Heart left ventricle (tissue), 16 donors: Measurements from ENCODE around the gene PRKAR1B. TPM values are rescaled to one million over a fixed set of nuclear protein-coding genes. Genes with fewer than 3 reads are reported as not detected.

ENCODE experiments used
- ATAC-seq, 4 donors: fragments of 200-7000 bp; cut with Tn5 transposase; one replicate each; pipeline ENCODE4 v1.9.1; 2020 to 2022; ENCODE audit warnings: moderate library complexity in 4 of 4, mild to moderate bottlenecking in 3 of 4, moderate number of reproducible peaks in 1 of 4
- DNase-seq, 5 donors: peaks; one replicate each; pipeline ENCODE4 v3.0.0-alpha.2; 2020
- H3K27ac ChIP-seq, 12 donors: fragments of 200-600 bp; sonication (generic) in 4 of 12; one replicate each; pipeline versions ENCODE4 v1.5.0 to v1.8.0; 2016 to 2022; ENCODE audit warnings: mild to moderate bottlenecking in 2 of 12
- H3K27me3 ChIP-seq, 9 donors: fragments of 200-600 bp; sonication (generic) in 2 of 9; one replicate each; pipeline versions ENCODE4 v1.5.1 to v1.8.0; 2016 to 2022; ENCODE audit warnings: mild to moderate bottlenecking in 3 of 9
- H3K36me3 ChIP-seq, 9 donors: fragments of 200-600 bp; sonication (generic) in 2 of 9; one replicate each; pipeline versions ENCODE4 v1.5.0 to v1.8.0; 2018 to 2022; ENCODE audit warnings: mild to moderate bottlenecking in 2 of 9
- H3K4me1 ChIP-seq, 12 donors: fragments of 200-600 bp; sonication (generic) in 4 of 12; one replicate each; pipeline versions ENCODE4 v1.5.0 to v1.8.0; 2016 to 2022; ENCODE audit warnings: mild to moderate bottlenecking in 3 of 12
- H3K4me3 ChIP-seq, 12 donors: fragments of 200-600 bp; sonication (generic) in 4 of 12; one replicate each; pipeline versions ENCODE4 v1.5.0 to v1.8.0; 2017 to 2022; ENCODE audit warnings: mild to moderate bottlenecking in 9 of 12, moderate library complexity in 4 of 12
- H3K9me3 ChIP-seq, 12 donors: fragments of 200-600 bp; sonication (generic) in 4 of 12; one replicate each; pipeline versions ENCODE4 v1.5.0 to v1.8.0; 2016 to 2022; ENCODE audit warnings: mild to moderate bottlenecking in 1 of 12
- CTCF ChIP-seq, 12 donors: fragments of 200-600 bp; sonication (generic) in 4 of 12; IDR thresholded peaks; one replicate each; pipeline versions ENCODE4 v1.5.0 to v1.8.0; 2018 to 2022; ENCODE audit warnings: antibody characterized with exemption in 12 of 12, mild to moderate bottlenecking in 5 of 12
- POLR2A ChIP-seq, 2 donors: fragments of 450-650 bp; IDR thresholded peaks; one replicate each; pipeline ENCODE4 v1.6.1; 2017; ENCODE audit warnings: antibody characterized with exemption in 2 of 2, mild to moderate bottlenecking in 2 of 2, moderate library complexity in 2 of 2
- WGBS, 4 donors: extraction: QIAGEN DNeasy Blood & Tissue Kit in 2 of 4; methylation state at CpG; one replicate each; pipeline versions ENCODE4 v1.1.5 to v1.1.7; 2013 to 2018; 5-methylcytosine and 5-hydroxymethylcytosine counted together
- intact Hi-C, 10 donors: fragments of 100-400 bp; cut with DNase I; formaldehyde crosslinking; loops; one replicate each; pipeline versions ENCODE4 v1.11.1 to v1.14.2; 2022
- polyA plus RNA-seq, 2 donors: library from polyadenylated mRNA; stranded (reverse); fragments of 200-250 nt; gene quantifications; one replicate each; pipeline ENCODE4 v1.2.3, GENCODE V29; 2013
- total RNA-seq, 9 donors: library from RNA; depleted of rRNA in 2 of 9; stranded (reverse); fragments of >200 nt in 2 of 9; fragmentation: NEBNext Ultra II Directional in 3 of 9; extraction: Animal tissue kit (Norgen Biotek cat#: 25700) in 3 of 9; gene quantifications; one replicate each; pipeline versions ENCODE4 v1.1.0 to v1.2.4, GENCODE V29; 2016 to 2023
- donor health status: ischemic (EF 13 %, LVEDD 7.1; RV severe dilation, severe dysfunction).
- donor health status: healthy with polysubstance abuse.
- donor health status: DM: no; HTN: yes; CAD: no.
- donor health status: DM: no; HTN: no; CAD: no.
- donor health status: ischemic (EF 25% LVEDD 6.9; RV normal size, moderate dysfunction).
- donor health status: ischemic (EF 25% LVEDD 5.7; RV mildly dilated, moderate dysfunction).
- donor health status: healthy.
- donor health status: DM: yes; HTN: yes; CAD: no.
- donor health status: ischemic (EF 35%, LVEDD 5.7; RV mildly dilated, moderate dysfunction).
- donor health status: nonischemic (EF 11% LVEDD 7.7; RV severe dilation, severe dysfunction).
- donor health status: DM: yes; HTN: yes; CAD: no.
- donor health status: PGD.
- donor health status: ischemic (EF 29% LVEDD 5.4; RV normal size, mild dysfunction).
- donor health status: nonischemic (EF 23%, LVEDD 6.1; RV moderate dilation, normal function).

The PRKAR1B gene
- total and polyA plus RNA-seq, 11 donors = 4.1 to 22.2 (median 17.9) TPM

DNA sequence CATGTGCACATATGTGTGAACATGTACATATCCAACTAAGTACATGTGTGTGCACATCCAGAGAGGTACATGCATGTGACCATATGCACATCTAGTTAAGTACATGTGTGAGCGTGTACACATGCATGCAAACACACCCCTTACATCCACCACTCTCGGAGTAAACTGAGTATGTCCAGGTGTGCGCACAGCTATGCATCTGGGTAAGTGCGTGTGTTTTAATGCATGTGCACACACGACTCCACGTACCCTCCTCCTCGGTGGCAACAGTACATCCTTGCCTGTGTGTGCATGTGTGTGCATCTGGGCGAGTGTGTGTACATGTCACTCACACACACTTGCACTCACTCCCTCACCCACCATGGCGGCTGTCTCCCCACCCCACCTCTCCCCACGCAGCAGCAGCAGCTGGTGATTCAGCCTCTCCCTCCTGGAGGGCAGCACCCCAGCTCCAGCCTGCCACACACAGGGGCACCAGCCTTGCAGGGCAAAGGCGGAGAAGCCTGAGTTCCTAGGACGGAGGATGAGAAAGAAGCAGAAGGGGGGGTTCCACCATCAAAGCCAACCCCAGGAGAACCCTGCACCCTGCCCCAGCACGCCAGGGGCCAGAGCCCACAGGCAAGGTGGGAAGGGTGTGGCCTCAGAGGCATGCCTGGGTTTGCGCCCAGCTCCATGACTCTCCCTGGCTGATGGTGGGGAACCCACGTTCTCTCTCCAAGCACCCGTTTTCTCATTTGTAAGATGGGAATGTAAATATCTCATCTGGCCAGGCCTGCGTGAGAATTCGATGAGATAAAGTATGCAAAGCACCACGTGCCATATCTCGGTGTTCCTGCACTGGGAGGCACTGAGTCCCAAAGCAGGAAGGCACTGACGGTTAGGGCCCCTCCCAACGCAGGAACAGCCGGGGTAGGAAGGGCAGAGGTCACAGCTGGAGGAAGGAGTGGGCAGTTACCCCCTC is 28.3 kb downstream of the PRKAR1B start:
- WGBS, 4 donors = 68 to 80% (median 73%) methylated on average over 22 to 23 of the region's 23 CpGs
- Histone ChIP-seq H3K27me3 (no peaks in the 10 kb centered on the region), H3K4me1 (peaks cover 0 to 25% (median 14%) of the 10 kb centered on the region in 12 donors), H3K27ac (peak overlapping the region in 2 of 12 donors; percentile 17 to 28), H3K36me3 (no peaks in the 10 kb centered on the region), H3K9me3 (peaks cover 0 to 14% (median 6%) of the 10 kb centered on the region in 12 donors), H3K4me3 (no peak overlapping the region)
- ATAC-seq (peak in 3 of 4 donors; percentile 46 to 77 (median 70)), DNase-seq (peak in 1 of 5 donors; percentile 38)
- intact Hi-C loops = no loop called here
- TF ChIP-seq POLR2A (IDR thresholded peaks at IDR 0.05) (no peak), CTCF (IDR thresholded peaks at IDR 0.05) (no peak)

- Histone ChIP-seq H3K36me3 (no peaks in the 10 kb centered on the region), H3K4me3 (no peak overlapping the region), H3K27me3 (no peaks in the 10 kb centered on the region), H3K27ac (peak overlapping the region in 8 of 12 donors; percentile 14 to 67 (median 44)), H3K4me1 (peaks cover 0 to 25% (median 14%) of the 10 kb centered on the region in 12 donors), H3K9me3 (no peaks in the 10 kb centered on the region)
- DNase-seq (peak in 2 of 5 donors; percentile 21 to 56), ATAC-seq (peak in 3 of 4 donors; percentile 24 to 56 (median 43))
- 58 to 77% (median 66%) methylated on average over 20 to 29 of the region's 29 CpGs for WGBS, 4 donors
- TF ChIP-seq CTCF (IDR thresholded peaks at IDR 0.05) = no peak
- no peak for TF ChIP-seq POLR2A (IDR thresholded peaks at IDR 0.05)
- intact Hi-C loops = no loop called here
Observed at GRCh38 chr7:696812-697551, 30.1 kb downstream of the PRKAR1B start.

DNA sequence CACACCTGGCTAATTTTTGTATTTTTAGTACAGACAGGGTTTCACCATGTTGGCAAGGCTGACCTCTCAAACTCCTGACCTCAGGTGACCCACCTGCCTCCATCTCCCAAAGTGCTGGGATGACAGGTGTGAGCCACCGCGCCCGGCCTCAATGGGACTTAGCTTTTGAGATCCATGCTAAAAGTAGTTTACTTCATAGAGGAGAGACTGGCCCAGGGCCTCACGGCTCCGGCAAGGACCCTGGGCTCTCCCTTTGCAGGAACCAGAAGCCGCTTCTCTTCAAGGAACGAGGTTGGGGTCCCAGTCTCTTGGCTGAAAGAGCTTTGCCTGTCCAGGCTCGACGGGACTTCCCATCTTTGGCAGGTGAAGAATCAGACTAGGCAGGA is 30.7 kb downstream of the PRKAR1B start:
- DNase-seq (peak in 1 of 5 donors; percentile 26), ATAC-seq (no peak)
- Histone ChIP-seq H3K9me3 (no peaks in the 10 kb centered on the region), H3K4me1 (peaks cover 0 to 25% (median 14%) of the 10 kb centered on the region in 12 donors), H3K27ac (peak overlapping the region in 3 of 12 donors; percentile 40 to 67 (median 49)), H3K36me3 (no peaks in the 10 kb centered on the region), H3K4me3 (no peak overlapping the region), H3K27me3 (no peaks in the 10 kb centered on the region)
- TF ChIP-seq POLR2A (IDR thresholded peaks at IDR 0.05) (no peak), CTCF (IDR thresholded peaks at IDR 0.05) (no peak)
- intact Hi-C loops = no loop called here
- 66 to 83% (median 80%) methylated on average over 9 of the region's 9 CpGs for WGBS, 4 donors

DNA sequence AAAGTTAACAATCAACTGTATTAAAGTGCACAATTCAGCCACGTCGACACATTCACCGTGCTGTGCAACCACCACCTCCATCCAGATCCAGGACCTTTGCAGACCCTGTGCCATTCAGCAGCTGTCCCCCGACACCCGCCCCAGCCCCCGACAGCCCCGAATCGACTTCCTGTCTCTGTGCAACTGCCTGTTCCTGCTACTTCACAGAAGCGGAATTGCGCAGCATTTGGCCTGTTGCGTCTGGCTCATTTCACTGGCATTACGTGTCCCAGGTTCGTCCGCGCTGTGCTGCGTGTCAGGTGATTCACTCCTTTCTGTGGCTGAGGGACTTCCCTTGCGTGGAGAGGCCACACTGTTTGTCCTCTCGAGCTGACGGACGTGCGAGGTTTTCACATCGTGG is 33.8 kb downstream of the PRKAR1B start:
- Histone ChIP-seq H3K4me3 (no peak overlapping the region), H3K27ac (no peak overlapping the region), H3K4me1 (peaks cover 0 to 12% (median 7%) of the 10 kb centered on the region in 12 donors), H3K9me3 (peaks cover 0 to 17% (median 9%) of the 10 kb centered on the region in 12 donors), H3K27me3 (no peaks in the 10 kb centered on the region), H3K36me3 (no peaks in the 10 kb centered on the region)
- no peak for DNase-seq
- WGBS, 4 donors = 95 to 98% (median 96%) methylated on average over 22 of the region's 22 CpGs
- no peak for ATAC-seq
- intact Hi-C loops = no loop called here
- no peak for TF ChIP-seq POLR2A (IDR thresholded peaks at IDR 0.05)
- TF ChIP-seq CTCF (IDR thresholded peaks at IDR 0.05) = no peak
